Measurements from ENCODE around the gene IGFL4. TPM values are rescaled to one million over a fixed set of nuclear protein-coding genes. Genes with fewer than 3 reads are reported as not detected.
A peak's percentile ranks its signal among the peaks of the same experiment; 100 is the strongest.

IGFL4 gene
- total and polyA plus RNA-seq, 10 of the 15 experiments (the other 5 are each of a cell fraction or from before 2014, with no cell fraction given), result not detected

DNA sequence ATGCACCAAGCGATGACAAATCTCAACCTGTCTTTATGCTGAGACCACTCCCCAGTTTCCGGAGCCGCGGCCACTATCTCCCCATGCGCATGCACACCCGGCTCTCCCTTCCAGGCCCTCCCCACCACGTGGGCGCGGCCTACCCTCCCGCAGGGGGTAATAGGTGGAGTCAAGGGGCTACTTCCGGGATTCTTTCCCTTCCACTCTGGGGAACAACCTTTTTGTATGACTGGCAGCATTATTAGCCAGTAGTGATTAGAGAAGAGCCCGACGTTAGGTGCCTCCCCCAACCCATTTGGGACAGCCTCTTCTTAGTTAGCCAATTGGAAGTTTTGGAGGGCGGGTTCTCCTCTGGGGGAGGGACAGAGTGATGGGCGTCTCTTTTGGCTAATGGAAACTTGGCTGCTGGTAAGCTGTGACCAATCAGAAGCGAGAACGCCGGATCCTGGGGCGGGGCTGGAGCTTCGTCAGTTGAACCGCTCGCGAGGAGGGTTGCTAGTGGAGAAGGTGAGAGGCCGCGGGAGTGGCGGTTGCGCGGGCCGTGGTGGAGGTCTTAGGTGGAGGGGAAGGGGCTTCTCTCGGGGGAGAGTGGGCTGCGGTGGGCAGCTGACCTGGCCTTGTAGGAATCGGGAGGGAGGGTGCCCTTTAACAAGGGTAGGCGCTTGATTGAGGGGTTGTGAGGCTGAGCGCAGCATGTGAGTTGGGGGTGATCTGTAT is 45.6 kb downstream of the IGFL4 start, which contains the start of gene CCDC61 (continued):
- TF ChIP-seq, protein P1, sequence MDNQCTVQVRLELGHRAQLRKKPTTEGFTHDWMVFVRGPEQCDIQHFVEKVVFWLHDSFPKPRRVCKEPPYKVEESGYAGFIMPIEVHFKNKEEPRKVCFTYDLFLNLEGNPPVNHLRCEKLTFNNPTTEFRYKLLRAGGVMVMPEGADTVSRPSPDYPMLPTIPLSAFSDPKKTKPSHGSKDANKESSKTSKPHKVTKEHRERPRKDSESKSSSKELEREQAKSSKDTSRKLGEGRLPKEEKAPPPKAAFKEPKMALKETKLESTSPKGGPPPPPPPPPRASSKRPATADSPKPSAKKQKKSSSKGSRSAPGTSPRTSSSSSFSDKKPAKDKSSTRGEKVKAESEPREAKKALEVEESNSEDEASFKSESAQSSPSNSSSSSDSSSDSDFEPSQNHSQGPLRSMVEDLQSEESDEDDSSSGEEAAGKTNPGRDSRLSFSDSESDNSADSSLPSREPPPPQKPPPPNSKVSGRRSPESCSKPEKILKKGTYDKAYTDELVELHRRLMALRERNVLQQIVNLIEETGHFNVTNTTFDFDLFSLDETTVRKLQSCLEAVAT (IDR thresholded peaks at IDR 0.05), result peak; percentile 82
- TF ChIP-seq CHD1 (IDR thresholded peaks at IDR 0.05; ENCODE audit: low read depth, low read length) (no peak), EZH2 (IDR thresholded peaks at IDR 0.05; ENCODE audit: borderline replicate concordance, control insufficient read depth, low read depth, low read length) (no peak), POLR2A (IDR thresholded peaks at IDR 0.05; ENCODE audit: low read depth, low read length) (peak; percentile 96), CREB1 (IDR thresholded peaks at IDR 0.05; ENCODE audit: low read depth) (peak; percentile 90), RAD21 (IDR thresholded peaks at IDR 0.05; ENCODE audit: insufficient read depth, low read depth, low read length) (no peak), YY1 (IDR thresholded peaks at IDR 0.05; ENCODE audit: low read depth, low read length) (0 out of 2 replicates have a peak, but pooled peaks have one; percentile 11), ZNF24 (IDR thresholded peaks at IDR 0.05) (no peak), BMI1 (IDR thresholded peaks at IDR 0.05; ENCODE audit: borderline replicate concordance) (no peak), ZSCAN29 (IDR thresholded peaks at IDR 0.05) (no peak), NR2F1 (conservative IDR thresholded peaks at IDR 0.05) (peak; percentile 65), ESRRA (IDR thresholded peaks at IDR 0.05; ENCODE audit: low read length) (0 out of 2 replicates have a peak, but pooled peaks have one; percentile 60), ZNF384 (IDR thresholded peaks at IDR 0.05; ENCODE audit: borderline replicate concordance, low read depth, low read length) (no peak), STAT3 (IDR thresholded peaks at IDR 0.05; ENCODE audit: low read depth, low read length) (no peak)
- TF ChIP-seq, protein P2, sequence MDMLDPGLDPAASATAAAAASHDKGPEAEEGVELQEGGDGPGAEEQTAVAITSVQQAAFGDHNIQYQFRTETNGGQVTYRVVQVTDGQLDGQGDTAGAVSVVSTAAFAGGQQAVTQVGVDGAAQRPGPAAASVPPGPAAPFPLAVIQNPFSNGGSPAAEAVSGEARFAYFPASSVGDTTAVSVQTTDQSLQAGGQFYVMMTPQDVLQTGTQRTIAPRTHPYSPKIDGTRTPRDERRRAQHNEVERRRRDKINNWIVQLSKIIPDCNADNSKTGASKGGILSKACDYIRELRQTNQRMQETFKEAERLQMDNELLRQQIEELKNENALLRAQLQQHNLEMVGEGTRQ (IDR thresholded peaks at IDR 0.05; ENCODE audit: borderline replicate concordance, low read depth, low read length), result peak; percentile 75
- TF ChIP-seq, protein P3, sequence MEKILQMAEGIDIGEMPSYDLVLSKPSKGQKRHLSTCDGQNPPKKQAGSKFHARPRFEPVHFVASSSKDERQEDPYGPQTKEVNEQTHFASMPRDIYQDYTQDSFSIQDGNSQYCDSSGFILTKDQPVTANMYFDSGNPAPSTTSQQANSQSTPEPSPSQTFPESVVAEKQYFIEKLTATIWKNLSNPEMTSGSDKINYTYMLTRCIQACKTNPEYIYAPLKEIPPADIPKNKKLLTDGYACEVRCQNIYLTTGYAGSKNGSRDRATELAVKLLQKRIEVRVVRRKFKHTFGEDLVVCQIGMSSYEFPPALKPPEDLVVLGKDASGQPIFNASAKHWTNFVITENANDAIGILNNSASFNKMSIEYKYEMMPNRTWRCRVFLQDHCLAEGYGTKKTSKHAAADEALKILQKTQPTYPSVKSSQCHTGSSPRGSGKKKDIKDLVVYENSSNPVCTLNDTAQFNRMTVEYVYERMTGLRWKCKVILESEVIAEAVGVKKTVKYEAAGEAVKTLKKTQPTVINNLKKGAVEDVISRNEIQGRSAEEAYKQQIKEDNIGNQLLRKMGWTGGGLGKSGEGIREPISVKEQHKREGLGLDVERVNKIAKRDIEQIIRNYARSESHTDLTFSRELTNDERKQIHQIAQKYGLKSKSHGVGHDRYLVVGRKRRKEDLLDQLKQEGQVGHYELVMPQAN (conservative IDR thresholded peaks at IDR 0.05), result peak; percentile 61; the same call in 1 of the 2 replicates
- TF ChIP-seq, protein P4, sequence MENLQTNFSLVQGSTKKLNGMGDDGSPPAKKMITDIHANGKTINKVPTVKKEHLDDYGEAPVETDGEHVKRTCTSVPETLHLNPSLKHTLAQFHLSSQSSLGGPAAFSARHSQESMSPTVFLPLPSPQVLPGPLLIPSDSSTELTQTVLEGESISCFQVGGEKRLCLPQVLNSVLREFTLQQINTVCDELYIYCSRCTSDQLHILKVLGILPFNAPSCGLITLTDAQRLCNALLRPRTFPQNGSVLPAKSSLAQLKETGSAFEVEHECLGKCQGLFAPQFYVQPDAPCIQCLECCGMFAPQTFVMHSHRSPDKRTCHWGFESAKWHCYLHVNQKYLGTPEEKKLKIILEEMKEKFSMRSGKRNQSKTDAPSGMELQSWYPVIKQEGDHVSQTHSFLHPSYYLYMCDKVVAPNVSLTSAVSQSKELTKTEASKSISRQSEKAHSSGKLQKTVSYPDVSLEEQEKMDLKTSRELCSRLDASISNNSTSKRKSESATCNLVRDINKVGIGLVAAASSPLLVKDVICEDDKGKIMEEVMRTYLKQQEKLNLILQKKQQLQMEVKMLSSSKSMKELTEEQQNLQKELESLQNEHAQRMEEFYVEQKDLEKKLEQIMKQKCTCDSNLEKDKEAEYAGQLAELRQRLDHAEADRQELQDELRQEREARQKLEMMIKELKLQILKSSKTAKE (IDR thresholded peaks at IDR 0.05; ENCODE audit: low read depth, poor library complexity, severe bottlenecking), result peak; percentile 73
- TF ChIP-seq, protein P5, sequence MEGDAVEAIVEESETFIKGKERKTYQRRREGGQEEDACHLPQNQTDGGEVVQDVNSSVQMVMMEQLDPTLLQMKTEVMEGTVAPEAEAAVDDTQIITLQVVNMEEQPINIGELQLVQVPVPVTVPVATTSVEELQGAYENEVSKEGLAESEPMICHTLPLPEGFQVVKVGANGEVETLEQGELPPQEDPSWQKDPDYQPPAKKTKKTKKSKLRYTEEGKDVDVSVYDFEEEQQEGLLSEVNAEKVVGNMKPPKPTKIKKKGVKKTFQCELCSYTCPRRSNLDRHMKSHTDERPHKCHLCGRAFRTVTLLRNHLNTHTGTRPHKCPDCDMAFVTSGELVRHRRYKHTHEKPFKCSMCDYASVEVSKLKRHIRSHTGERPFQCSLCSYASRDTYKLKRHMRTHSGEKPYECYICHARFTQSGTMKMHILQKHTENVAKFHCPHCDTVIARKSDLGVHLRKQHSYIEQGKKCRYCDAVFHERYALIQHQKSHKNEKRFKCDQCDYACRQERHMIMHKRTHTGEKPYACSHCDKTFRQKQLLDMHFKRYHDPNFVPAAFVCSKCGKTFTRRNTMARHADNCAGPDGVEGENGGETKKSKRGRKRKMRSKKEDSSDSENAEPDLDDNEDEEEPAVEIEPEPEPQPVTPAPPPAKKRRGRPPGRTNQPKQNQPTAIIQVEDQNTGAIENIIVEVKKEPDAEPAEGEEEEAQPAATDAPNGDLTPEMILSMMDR (IDR thresholded peaks at IDR 0.05 in 2 of 3, conservative IDR thresholded peaks at IDR 0.05 in 1 of 3; ENCODE audit: control insufficient read depth in 2 of 3, extremely low read depth in 1 of 3, insufficient read depth in 1 of 3, low read depth in 3 of 3, low read length in 3 of 3), result no peak
- TF ChIP-seq, protein P6, sequence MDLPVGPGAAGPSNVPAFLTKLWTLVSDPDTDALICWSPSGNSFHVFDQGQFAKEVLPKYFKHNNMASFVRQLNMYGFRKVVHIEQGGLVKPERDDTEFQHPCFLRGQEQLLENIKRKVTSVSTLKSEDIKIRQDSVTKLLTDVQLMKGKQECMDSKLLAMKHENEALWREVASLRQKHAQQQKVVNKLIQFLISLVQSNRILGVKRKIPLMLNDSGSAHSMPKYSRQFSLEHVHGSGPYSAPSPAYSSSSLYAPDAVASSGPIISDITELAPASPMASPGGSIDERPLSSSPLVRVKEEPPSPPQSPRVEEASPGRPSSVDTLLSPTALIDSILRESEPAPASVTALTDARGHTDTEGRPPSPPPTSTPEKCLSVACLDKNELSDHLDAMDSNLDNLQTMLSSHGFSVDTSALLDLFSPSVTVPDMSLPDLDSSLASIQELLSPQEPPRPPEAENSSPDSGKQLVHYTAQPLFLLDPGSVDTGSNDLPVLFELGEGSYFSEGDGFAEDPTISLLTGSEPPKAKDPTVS (IDR thresholded peaks at IDR 0.05; ENCODE audit: low read depth, low read length), result 0 out of 2 replicates have a peak, but pooled peaks have one; percentile 49

Data from GM12878 (cell line).